GM03348 (cell line): Measurements from ENCODE around the gene HOXB2.
A peak's percentile ranks its signal among the peaks of the same experiment; 100 is the strongest.

Experiments
- DNase-seq: peaks from one replicate; pipeline ENCODE4 v3.0.0; 2012; ENCODE audit warnings: low spot score

The HOXB2 gene

DNA sequence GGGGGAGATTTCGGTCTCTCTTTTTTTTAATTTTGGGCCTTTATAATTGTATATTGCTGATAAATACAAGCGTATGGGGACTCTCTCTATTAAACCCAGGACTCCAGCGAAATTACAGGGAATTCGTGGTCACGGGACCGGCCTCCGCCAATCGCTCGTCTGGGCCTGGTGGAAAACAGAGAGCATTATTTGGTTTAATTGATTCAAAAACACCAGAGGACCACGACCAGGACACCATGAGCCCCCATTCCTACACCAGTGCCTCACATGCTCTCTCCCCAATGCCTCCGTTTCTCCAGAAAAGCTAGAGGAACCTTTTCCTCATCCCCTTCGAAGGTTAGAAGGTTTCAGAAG, at the start of gene HOXB2:
TSS of gene HOXB2 (minus strand) at position 88 of the 354 bp plus-strand sequence. CDS start 198 bp downstream, outside the sequence.
- DNase-seq, result peak; percentile 58

DNA sequence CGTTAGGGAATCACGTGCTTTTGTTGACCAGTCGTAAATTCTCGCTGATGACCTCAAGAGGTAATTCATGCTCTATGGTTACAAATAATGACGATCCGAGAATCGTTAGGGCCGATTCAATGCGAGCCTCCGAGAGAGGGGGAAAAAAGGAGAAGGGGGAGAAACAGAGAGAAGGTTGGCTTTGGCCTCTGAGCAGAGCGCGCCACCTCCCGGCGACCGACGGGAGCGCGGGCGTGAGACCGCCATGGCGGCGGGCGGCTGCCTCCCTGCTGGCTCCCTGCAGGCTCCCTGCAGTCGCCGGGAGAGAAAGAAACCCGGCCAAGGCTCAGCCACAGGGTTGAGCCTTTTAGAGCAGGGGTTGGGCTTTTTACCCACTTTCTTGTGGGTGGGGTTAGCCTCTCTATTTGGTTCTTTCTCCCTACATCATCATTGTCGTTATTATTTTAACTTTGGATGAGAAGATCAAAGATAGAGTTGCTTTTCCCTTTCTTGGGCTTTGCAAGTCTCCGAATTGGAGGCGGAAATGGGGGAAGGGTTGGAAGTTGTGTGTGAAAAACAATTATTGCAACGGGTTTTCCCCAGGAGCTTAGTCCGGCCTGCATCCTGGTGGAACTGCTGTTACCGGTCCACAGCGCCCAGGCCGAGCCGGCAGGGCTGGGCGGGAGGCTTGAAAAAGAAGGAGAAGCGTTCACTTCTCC, 49.1 kb upstream of the HOXB2 start:
- peak; percentile 91 for DNase-seq

DNA sequence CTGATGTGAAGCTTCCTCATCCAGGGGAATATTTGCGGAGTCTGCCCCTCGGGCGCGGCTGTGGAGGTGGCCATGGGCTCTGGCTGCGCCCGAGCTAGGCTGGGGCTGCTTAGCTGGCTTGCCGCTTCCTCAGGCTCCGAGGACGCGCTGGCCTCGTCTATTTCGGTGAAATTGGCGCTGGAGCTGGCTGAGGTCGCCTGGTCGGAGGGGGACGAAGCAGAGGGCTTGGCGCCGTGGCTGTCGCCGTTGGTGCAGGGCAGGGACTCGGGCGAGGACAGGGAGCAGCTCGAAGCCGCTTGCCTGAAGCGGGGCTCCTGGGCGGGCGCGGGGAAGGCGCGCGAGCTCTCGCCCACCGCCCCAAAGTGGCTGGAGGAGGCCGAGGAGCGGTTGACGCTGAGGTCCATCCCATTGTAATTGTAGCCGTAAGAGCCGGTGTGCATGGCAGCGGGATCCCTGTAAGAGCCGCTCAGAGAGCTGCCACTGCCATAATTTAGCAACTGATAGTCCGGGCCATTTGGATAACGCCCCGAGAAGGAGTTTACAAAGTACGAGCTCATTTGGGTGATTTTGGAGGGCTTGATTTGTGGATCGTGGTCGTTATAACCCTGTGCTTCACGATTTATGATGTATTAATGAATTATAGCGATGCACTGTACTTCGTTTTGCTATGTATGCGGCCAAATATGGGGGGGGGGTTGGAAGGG, 48.4 kb upstream of the HOXB2 start, which contains the start of gene HOXB5:
TSS of gene HOXB5 (minus strand) at position 654 of the 704 bp plus-strand sequence. CDS start at position 557, 97 bp downstream.
- DNase-seq, result no peak

DNA sequence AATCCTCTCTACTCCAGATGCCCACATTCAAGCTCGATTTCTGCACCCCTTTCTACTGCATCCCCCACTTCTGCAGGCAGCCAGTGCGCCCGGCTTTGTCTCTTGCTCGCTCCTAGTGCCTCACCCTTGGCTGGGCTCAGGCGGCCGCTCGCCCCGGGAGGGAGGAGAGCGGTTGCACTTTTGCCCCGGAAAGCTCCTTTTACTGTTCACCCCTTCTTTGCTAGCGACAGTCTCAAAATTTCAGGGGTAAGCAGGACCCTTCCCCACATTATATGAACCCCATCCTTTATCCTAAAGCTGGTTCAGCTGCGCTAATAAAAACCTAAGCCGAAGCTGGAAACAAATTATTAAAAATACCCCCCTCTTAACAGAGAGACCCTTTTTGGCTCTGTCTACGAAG, 47.7 kb upstream of the HOXB2 start:
- no peak for DNase-seq

DNA sequence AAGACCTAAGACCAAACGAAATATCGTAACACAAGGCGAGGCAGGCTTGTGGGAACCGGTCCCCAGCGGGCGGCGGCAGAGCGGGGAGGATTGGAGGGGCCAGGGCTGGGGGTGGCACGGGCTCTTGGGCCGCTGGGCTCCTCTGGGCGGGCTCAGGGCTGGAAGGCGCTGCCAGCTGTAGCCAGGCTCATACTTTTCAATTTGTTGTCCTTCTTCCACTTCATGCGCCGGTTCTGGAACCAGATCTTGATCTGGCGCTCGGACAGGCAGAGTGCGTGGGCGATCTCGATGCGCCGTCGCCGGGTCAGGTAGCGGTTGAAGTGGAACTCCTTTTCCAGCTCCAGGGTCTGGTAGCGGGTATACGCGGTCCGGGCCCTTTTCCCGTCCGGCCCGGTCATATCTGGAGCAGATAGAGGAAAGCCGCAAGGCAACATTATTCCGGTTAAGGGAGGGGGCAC, 47.2 kb upstream of the HOXB2 start:
- DNase-seq, result no peak

DNA sequence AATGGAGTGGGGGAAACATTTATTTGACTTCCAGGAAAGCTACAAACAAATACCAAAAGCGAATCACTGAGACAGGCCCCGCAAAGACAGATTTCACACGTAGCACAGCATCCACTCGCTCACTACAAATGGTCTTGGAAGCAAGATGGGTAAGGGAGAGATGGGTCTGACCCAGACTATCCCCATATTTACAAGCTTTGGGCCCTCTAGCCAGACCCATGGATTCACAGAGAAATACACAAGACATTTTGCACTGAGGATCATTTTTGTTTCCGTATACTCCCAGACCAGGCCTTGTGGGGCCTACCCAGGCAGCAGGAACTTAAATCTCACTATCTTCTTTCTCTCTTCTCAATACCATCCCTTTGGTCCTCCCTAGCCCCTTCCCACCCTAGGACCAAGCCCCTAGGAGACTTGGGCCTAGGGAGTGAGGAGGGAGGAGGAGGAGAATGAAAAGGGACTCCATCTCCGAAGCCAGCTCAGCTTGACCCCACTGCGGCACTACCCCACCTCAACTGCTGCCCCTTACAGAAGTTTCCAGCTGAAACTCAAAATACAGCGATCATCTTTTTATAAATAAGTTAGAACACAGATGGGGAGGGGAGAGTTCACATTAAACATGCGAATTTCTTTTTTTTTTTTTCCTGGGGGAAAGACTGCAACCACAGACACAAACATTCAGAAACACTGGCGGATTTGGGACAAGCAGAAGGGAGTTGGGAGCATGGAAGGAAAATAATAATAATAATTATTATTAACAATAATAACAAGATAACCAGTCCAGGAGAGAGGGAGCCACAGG, 46.5 kb upstream of the HOXB2 start:
- no peak for DNase-seq

DNA sequence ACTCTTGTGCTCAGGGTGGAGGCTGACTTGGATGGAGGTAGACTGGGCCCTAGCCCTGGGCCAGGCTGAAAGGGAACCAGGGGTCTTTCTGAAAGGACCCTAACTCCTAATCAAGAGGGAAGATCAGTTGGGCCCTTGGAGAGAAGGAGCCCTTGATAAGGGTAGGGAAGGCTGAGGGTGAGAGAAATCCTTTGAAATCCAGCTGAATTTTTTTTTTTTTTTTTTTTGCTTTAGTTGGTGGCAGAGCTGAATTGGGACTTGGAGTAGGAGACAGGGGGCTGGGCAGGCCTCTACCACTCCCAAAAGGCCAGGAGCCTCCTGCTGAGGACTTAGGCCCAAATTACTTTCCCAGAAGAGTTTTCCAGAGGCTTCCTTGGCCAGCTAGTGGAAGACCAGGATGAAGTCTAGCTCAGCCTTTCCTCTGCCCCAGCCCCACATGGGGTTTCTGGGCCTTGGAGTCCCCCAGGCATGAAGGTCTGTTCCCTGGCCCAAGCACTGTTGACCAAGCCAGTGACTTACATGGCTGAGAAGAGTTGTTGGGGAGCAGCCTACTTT, 45.8 kb upstream of the HOXB2 start:
- DNase-seq, result no peak

DNA sequence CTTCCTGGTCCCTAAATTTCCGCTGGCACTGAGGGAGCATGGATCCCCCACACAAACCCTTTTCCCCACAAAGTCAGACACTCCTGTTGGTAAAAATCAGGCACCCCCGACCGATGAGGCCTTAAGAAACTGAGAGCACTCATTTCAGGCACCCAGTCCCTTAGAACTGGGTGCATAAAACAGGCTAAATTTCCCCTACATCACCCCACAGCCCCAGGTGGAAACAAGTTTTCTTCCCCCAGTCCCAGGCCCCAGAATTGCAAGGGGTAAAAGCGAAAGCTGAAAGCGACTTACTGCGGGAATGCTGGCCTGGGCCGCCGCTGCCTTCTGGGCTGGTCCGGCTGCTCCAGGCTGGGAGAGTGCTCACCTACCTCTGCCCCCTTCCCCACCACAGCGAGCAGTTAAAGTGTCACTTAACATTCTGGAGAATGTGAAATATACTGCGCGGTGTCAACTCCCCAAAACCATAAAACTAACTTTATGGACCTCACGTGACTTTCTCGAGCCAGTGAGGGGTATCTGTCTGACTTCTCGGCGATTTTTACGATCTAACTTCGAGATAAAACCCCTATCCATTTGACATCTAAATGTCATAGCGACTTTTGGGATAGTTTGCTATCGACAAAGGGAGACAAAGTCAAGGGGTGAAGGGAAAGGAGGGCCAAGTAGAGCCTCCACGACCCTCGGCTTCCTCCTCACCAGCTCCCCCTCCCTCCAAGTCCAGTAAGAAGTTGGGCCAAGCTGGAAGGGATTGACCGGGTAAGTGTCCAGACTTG, 45.1 kb upstream of the HOXB2 start, which contains the start of gene HOXB3:
TSS of gene HOXB3 (minus strand) at position 411 of the 776 bp plus-strand sequence. CDS start 37,767 bp downstream, outside the sequence.
- no peak for DNase-seq

DNA sequence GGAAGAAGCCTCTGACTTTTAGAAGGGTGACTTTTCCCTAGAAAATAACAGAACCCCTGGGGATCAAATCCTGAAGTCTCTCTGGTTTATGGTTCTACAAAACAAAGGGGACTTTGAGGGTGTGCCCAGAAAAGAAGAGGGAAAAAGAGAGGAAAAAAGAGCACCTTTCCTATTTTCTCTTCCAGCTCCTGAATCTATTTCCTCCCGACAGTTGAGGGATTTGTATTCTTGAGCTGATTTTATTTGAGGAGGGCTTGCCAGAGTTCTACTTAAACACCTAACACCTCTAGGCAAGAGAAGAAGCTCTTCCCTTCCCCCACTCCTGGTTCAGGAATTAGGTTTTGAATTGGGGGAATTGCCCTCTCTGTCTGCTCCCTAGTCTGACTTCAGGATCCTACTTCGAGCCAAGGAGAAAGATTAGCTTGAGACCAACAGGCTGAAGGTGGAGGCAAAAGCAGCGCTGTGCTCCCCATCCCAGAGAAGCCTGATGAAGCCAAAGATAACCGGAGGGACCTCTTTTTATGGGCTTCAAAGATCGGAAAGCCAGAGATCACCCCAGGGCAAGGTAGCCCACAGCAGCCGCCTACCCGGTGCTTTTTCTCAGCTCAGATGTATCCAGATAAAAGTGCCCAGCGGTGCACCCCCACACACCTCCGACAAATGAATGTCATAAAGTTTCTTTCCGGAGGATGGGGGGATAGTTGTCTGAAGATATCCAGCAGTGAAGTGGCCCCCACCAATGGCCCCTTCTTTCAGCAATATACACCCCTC, 44.3 kb upstream of the HOXB2 start:
- DNase-seq, result no peak

DNA sequence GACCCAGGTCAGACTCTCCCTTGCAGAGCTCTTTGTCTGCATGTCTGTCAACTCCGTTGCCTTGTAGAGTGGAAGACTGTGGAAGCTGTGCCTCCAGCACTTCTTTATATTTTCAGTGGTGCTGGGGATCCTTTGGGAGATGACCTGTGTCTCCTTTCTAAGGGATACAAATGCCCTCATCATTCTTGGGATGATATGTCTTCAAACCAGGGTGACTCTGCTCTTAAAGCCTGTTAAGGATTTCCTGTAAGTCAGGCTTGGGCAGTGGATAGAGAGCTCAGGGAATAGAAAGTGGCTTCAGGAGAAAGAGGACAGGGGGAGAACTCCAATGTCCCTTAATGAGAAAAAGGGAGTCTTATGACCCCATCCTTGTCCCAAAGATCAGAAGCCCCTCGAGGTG, 43.6 kb upstream of the HOXB2 start:
- no peak for DNase-seq

DNA sequence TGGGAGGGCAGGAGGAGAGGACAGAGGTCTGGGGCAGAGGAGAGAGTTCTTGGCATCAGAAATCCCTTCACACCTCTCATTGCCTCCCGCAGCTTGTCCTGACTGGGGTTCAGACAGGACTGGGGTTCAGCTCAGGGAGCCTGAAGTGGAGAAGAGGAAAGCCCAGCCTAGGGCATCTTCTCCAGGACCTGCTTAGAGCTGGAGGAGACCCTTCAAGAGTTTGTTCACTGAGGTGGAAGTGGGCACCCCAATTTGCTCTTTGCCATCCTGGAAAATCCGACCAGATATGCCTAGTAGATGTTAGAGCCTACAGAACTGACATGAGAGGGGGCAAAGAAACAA, 43.1 kb upstream of the HOXB2 start:
- no peak for DNase-seq

DNA sequence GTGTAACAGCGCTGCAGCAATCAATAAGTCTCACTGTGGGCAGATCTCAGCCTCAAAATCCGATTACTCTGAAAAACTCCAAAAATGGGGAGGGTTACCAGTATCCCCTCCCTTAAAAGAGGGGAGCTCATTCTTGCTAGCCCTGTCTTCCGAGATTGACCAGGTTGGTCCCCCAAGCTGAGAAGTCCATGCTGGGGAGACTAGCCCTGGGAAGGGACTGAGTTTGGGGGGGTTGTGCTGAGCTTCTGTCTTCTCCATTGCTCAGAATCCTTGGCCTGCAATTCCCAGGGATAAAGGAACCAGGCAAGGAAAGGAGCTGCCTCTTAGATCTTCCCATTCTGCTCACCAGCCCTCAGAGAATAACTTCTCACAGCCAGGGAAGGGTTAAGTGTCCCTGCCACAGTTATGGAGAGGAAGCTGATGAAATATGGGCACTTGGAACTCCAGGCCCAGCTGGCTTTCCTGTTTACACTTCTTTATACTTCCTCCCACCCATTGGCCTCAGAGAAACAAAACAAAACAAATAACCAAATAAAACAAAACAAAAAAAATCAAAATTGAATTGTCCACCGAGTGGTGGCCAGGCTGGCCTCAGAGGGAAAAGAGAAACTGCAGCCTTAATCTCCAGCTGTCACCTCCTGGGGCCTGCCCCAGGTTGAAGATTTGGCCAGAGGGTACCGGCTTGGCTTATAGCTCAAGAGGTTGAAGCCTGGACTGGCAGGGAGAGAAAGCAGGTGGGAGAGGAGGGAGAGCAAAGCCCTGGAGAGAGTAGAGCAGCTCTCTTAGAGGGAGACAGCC, 42.6 kb upstream of the HOXB2 start:
- DNase-seq, result no peak

DNA sequence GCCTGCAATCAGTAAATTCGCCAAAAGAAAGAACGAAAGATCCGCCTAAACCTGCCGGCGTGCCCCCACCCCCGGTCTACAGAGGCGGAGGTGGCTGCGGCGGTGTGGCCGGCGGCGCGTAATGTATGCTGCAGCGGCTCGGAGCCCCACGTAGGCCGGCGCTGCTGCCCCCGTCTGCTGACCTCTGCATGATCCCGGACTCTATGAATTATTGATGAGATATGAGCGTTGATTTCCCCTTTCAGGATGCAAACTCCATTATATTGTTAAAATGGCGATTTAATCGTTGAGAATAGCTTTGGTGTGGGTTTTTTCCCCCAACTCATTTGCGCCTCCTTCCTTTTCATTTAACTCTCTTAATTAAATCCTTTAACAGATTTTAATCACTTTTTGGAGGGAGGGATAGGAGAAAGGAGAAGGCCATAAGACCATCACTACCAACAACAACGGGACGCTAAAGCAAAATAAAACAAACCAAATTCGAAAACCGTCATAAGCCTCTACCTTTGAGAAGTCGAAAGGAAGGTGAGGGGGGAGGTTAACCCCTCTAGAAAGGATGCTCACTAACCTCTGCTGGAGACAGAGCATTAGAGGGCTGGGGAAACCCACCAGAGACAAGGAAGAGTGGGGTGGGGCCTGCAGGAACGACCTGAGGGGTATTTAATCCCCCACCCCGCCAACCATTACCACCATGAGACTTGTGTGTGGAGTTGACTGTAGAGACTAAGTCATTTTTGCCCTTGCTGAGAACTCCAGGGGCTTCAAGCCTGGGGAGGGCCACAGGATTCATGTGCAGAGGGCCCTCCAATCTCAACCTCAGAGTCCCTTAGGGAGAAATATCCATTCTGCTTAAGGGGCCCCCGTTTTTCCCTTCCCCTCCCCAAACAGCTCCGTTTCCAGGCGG, 41.7 kb upstream of the HOXB2 start:
- no peak for DNase-seq

DNA sequence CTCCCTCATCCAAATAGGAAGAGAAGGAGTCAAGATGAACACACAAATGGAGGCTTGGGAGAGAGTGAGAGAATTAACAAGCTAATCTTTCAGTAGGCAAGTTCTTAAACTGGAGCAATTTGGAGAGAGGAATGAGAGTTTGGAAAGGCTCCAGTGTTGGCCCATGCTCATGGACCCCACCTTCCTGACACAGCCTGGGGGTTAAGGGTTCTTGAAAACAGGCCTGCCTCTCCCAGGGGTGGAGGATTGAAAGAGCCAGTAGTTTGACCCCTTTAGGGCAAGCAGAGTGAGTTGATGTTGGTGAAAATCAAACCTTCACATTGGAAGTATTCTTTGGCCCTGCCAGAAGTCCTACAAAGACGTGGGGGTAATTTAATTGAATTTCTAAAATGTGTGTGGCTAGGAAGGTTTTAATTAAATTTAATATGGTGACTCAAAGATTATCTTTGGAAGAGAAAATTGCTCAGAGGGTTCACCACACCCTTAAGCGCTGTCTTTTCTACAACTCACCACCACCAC, 39.4 kb upstream of the HOXB2 start:
- DNase-seq, result no peak

DNA sequence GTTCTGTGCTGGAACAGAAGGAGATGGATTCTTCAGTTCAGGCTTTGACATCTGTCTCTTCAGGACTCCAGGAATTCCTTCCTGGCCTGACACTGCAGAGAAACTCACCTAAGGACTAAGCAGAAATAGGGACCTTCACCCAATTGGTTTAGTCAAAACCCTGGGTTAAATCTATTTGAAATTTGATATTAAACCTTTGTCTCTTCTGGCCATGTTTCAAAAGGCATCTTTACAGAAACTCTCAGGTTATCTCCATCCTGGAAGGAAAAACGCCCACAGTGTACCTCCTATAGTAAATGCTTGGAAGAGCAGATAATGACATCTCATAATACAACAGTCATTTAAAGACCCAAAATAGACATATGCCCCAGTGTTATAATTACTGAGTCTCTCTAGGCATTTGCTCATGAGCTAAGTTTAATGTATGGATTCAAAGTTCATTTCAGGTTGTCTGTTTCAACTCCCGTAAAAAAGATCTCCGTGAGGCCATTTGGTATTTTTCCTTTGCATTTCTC, 38.9 kb upstream of the HOXB2 start:
- DNase-seq, result no peak

DNA sequence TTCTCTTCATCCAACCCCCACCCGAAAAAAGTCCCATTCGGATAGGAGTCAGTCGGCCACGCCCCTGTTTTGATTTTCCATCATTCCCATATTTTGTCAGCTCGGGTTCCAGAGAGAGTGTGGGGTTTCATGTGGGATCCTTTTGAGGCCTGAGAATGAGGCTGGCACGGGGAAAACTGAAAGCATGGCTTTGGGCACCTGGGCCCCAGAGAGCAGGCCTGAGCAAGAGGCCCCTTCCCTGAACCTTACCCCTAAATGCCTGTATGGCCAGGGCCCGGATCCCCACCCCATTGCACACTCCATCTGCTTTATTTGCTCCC, 37.8 kb upstream of the HOXB2 start:
- DNase-seq, result no peak

DNA sequence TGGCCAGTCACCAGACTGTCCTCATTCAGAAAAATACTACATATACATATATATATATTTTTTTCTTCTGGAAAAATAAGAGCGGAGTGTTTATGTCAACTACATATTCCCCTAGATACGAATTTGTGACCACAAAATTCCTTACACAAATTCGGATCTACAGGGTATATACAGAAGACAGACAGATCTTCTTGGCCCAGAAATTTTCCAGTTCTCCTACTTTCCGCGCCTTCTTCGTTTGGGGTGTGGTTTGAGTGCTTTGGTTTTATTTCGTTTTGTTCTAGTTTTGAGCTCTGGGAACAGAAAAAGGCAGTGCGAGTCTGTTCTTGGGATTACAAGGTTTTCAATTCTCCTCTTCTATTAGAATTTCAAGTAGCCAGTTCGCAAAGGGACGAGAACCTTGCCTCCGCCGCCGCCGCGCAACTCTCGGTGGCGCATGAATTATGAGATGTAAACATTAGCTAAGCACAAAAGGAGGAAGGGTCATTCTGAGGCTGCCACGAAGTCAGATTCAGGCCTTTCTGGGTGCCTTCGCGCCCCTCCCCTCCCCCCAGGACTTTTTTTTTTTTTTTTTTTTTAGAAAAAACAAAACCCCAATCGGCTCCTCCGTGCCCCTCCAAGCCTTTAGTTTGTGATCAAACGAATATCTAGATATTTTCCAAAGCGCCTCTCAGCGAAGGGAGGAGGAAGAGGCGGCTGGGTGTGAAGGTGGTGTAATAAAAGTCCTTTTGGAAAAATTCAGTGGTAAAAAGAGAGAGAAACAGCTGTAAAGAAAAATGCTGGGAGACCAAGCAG, 35.0 kb upstream of the HOXB2 start:
- no peak for DNase-seq

DNA sequence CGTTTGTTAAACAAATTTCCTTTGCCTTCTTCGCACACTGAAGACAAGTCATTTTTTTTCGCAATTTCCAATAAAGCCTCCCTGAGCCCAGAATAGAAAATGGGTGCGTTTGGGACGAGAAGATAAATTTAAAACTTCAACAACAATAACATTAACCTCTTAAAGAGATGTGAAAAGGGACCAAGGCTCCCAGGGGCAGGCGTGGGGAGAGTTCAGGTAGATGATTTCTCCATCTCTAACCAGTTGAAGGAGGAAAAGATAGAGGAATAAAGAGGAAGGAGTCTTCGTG, 34.5 kb upstream of the HOXB2 start:
- no peak for DNase-seq
